Measurements from ENCODE around the gene AMH.

The AMH gene

DNA sequence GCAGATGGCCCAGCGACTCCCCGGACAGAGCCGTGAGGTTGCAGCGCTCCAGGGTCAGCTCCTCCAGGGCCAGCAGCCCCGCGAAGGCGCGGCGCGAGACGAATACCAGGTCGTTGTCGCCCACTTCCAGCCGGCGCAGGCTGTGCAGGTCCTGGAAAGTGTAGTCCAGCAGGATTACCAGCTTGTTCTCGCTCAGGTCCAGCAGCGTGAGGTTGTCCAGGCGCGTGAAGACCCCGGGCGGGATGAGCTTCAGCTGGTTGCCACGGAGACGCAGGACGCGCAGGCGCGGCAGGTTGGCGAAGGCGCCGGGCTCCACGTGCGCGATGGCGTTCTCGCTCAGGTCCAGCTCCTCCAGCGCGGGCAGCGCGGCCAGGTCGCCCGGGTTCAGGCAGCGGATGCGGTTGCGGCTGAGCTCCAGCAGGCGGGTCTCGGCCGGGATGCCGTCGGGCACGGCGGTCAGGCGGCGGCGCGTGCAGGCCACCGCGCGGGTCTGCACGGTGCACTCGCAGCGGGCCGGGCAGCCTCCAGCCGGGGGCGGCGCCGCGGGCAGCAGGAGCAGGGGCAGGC, 42.1 kb downstream of the AMH start:
- no peaks in the 10 kb centered on the region for H3K9me2 ChIP-seq (replicated peaks; ENCODE audit: low read depth, low read length)
- H3K4me1 ChIP-seq (ENCODE audit: insufficient read depth, low read length, poor library complexity, severe bottlenecking): peaks cover 5% of the 10 kb centered on the region
- H3K27me3 ChIP-seq (ENCODE audit: insufficient read depth, low read length, poor library complexity, severe bottlenecking): no peaks in the 10 kb centered on the region
- H2AFZ ChIP-seq (ENCODE audit: low read length): no peak overlapping the region
- no peaks in the 10 kb centered on the region for H3K79me2 ChIP-seq (ENCODE audit: insufficient read depth, low read length)
- no peak overlapping the region for H3K4me3 ChIP-seq (ENCODE audit: low read length, poor library complexity, severe bottlenecking)
- H3K9me3 ChIP-seq (ENCODE audit: insufficient read depth, low read depth, low read length): no peaks in the 10 kb centered on the region
- no peak overlapping the region for H3K9ac ChIP-seq (ENCODE audit: low read depth, low read length, poor library complexity, severe bottlenecking)
- H3K36me3 ChIP-seq (ENCODE audit: insufficient read depth, low read length): no peaks in the 10 kb centered on the region
- H4K20me1 ChIP-seq (ENCODE audit: insufficient read depth, low read length, poor library complexity, severe bottlenecking): no peaks in the 10 kb centered on the region
- no peak overlapping the region for H3K4me2 ChIP-seq (ENCODE audit: low read depth, low read length, poor library complexity, severe bottlenecking)
- TF ChIP-seq, protein P1, sequence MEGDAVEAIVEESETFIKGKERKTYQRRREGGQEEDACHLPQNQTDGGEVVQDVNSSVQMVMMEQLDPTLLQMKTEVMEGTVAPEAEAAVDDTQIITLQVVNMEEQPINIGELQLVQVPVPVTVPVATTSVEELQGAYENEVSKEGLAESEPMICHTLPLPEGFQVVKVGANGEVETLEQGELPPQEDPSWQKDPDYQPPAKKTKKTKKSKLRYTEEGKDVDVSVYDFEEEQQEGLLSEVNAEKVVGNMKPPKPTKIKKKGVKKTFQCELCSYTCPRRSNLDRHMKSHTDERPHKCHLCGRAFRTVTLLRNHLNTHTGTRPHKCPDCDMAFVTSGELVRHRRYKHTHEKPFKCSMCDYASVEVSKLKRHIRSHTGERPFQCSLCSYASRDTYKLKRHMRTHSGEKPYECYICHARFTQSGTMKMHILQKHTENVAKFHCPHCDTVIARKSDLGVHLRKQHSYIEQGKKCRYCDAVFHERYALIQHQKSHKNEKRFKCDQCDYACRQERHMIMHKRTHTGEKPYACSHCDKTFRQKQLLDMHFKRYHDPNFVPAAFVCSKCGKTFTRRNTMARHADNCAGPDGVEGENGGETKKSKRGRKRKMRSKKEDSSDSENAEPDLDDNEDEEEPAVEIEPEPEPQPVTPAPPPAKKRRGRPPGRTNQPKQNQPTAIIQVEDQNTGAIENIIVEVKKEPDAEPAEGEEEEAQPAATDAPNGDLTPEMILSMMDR (conservative IDR thresholded peaks at IDR 0.05; ENCODE audit: low read length): no peak
- TF ChIP-seq EZH2phosphoT487 (IDR thresholded peaks at IDR 0.05; ENCODE audit: borderline replicate concordance): no peak
- H3F3A ChIP-seq (ENCODE audit: low read depth): no peaks in the 10 kb centered on the region

DNA sequence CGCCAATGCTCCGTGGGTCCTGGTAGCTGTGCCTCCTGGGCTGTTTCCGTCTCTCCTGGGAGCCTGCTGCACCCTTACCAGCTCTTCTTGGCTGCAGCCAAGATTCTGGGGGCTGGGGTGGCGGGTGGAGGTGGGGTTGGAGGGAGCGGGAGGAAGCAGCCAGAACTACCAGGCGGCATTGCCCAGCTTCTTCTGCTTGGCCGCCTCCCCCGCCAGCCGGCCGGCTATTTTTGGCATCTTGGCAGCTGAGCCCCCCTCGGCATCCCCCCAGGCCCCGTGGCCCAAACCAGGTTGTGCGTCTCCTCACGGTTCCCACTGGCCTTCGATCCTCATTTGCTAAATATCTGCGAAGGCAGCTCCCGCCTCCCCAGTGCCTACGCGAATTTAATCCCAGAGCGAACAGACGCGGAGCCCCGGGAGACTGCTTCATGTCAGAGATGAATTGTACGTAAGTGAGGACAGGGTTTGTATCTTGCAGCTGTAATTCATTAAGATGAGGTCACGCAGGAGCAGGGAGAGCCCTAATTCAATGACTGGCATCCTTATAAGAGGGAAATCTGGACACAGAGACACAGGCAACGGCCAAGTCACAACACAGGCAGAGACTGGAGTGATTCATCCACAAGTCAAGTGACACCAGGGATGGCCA, 45.7 kb downstream of the AMH start:
- Histone ChIP-seq H3K9me3 (ENCODE audit: insufficient read depth, low read depth, low read length) (no peaks in the 10 kb centered on the region), H3K4me1 (ENCODE audit: insufficient read depth, low read length, poor library complexity, severe bottlenecking) (no peaks in the 10 kb centered on the region), H3K27me3 (ENCODE audit: insufficient read depth, low read length, poor library complexity, severe bottlenecking) (no peaks in the 10 kb centered on the region), H3K4me2 (ENCODE audit: low read depth, low read length, poor library complexity, severe bottlenecking) (no peak overlapping the region), H3K36me3 (ENCODE audit: insufficient read depth, low read length) (no peaks in the 10 kb centered on the region), H3K4me3 (ENCODE audit: low read length, poor library complexity, severe bottlenecking) (no peak overlapping the region), H2AFZ (ENCODE audit: low read length) (no peak overlapping the region), H4K20me1 (ENCODE audit: insufficient read depth, low read length, poor library complexity, severe bottlenecking) (no peaks in the 10 kb centered on the region), H3F3A (ENCODE audit: low read depth) (no peaks in the 10 kb centered on the region), H3K9ac (ENCODE audit: low read depth, low read length, poor library complexity, severe bottlenecking) (no peak overlapping the region), H3K9me2 (replicated peaks; ENCODE audit: low read depth, low read length) (no peaks in the 10 kb centered on the region), H3K79me2 (ENCODE audit: insufficient read depth, low read length) (no peaks in the 10 kb centered on the region)
- TF ChIP-seq EZH2phosphoT487 (IDR thresholded peaks at IDR 0.05; ENCODE audit: borderline replicate concordance): no peak
- TF ChIP-seq, protein P1 (conservative IDR thresholded peaks at IDR 0.05; ENCODE audit: low read length): no peak

DNA sequence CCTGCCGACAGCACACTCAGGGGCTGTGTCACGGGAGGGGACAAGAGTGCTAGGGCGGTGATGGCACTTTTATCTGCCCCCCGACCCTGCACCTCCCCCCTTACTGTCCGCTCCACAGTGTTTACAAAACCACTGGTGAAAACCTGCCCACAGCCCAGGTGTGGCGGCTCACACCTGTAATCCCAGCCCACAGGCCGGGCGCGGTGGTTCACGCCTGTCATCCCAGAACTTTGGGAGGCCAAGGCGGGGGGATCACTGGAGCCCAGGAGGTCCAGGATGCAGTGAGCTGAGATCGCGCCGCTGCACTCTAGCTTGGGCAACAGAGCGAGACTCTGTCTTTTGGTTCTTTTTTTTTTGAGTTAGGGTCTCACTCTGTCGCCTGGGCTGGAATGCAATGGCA, 47.0 kb downstream of the AMH start:
- no peak overlapping the region for H3K4me2 ChIP-seq (ENCODE audit: low read depth, low read length, poor library complexity, severe bottlenecking)

More for the DNA sequence above, 47.0 kb downstream of the AMH start:
- TF ChIP-seq, protein P1 (conservative IDR thresholded peaks at IDR 0.05; ENCODE audit: low read length): no peak
- no peak for TF ChIP-seq EZH2phosphoT487 (IDR thresholded peaks at IDR 0.05; ENCODE audit: borderline replicate concordance)
- H3K36me3 ChIP-seq (ENCODE audit: insufficient read depth, low read length): no peaks in the 10 kb centered on the region
- H3K27me3 ChIP-seq (ENCODE audit: insufficient read depth, low read length, poor library complexity, severe bottlenecking): no peaks in the 10 kb centered on the region
- no peaks in the 10 kb centered on the region for H3K9me2 ChIP-seq (replicated peaks; ENCODE audit: low read depth, low read length)
- H3K9ac ChIP-seq (ENCODE audit: low read depth, low read length, poor library complexity, severe bottlenecking): no peak overlapping the region
- no peaks in the 10 kb centered on the region for H3K4me1 ChIP-seq (ENCODE audit: insufficient read depth, low read length, poor library complexity, severe bottlenecking)
- H3K4me3 ChIP-seq (ENCODE audit: low read length, poor library complexity, severe bottlenecking): no peak overlapping the region
- no peak overlapping the region for H2AFZ ChIP-seq (ENCODE audit: low read length)
- H3K9me3 ChIP-seq (ENCODE audit: insufficient read depth, low read depth, low read length): no peaks in the 10 kb centered on the region
- H4K20me1 ChIP-seq (ENCODE audit: insufficient read depth, low read length, poor library complexity, severe bottlenecking): no peaks in the 10 kb centered on the region
- no peaks in the 10 kb centered on the region for H3F3A ChIP-seq (ENCODE audit: low read depth)
- H3K79me2 ChIP-seq (ENCODE audit: insufficient read depth, low read length): no peaks in the 10 kb centered on the region

Data from Loucy (cell line).